HepG2 (cell line): ENCODE results near the gene NKX1-1. TPM values are rescaled to one million over a fixed set of nuclear protein-coding genes. Genes with fewer than 3 reads are reported as not detected.

Experiments
- ATAC-seq: fragments of 200-7000 bp; cut with Tn5 transposase; 3 replicates; pipeline ENCODE4 v1.9.1; 2020; ENCODE audit warnings: mild to moderate bottlenecking, moderate library complexity
- BruUV-seq: library from RNA; stranded (reverse); fragments of 400-500 nt; replicated peaks from 2 replicates; lab custom pipeline; 2021; lab: Mats Ljungman, UMichigan
- CTCF ChIA-PET: fragments of 300-600 bp; formaldehyde crosslinking; extraction: SDS; loops from one replicate; lab custom pipeline; 2021; ENCODE audit warnings: low total read pairs, inconsistent platforms, low intra/inter-chr PET ratio; lab: Yijun Ruan, JAX
- POLR2A ChIA-PET: fragments of 350-600 bp; sonication (Branson Sonifier 250); formaldehyde crosslinking; loops from one replicate; lab custom pipeline; 2020; ENCODE audit warnings: antibody characterized with exemption, inconsistent platforms; lab: Yijun Ruan, JAX
- DNase-seq: peaks from one replicate; pipeline ENCODE4 v3.0.0-alpha.2; 2015; ENCODE audit warnings: low spot score
- FAIRE-seq: peaks from 3 replicates; lab custom pipeline; 2011; peaks lifted over from hg19 to GRCh38; lab: Jason Lieb, UNC
- H2AFZ ChIP-seq: one replicate; pipeline ENCODE4 v1.6.1; 2011; ENCODE audit warnings: low read length, inconsistent platforms
- H3K27ac ChIP-seq: fragments of 300-600 bp; 3 replicates; pipeline ENCODE4 v1.8.0; 2011; ENCODE audit warnings: mixed run types, mild to moderate bottlenecking, mixed read lengths, low read length, inconsistent platforms; ENCODE audit not compliant: insufficient read depth; ENCODE audit errors: extremely low read length
- H3K27me3 ChIP-seq, 2 experiments: fragments of 200-600 bp in 1 of 2; 2 replicates in 1 of 2; 3 replicates in 1 of 2; pipeline versions ENCODE4 v1.6.0 to v1.8.0; 2011; ENCODE audit warnings: low read length in 2 of 2, mild to moderate bottlenecking in 2 of 2, moderate library complexity in 2 of 2, inconsistent platforms in 1 of 2; ENCODE audit not compliant: insufficient read depth in 2 of 2, control insufficient read depth in 1 of 2
- H3K36me3 ChIP-seq, 2 experiments: fragments of 200-600 bp in 1 of 2; replicated peaks in 1 of 2; 2 replicates in 1 of 2; 3 replicates in 1 of 2; pipeline versions ENCODE4 v1.5.1 to v1.8.0; 2011; ENCODE audit warnings: low read length in 2 of 2, inconsistent platforms in 1 of 2; ENCODE audit not compliant: insufficient read depth in 2 of 2, control insufficient read depth in 1 of 2
- H3K4me1 ChIP-seq: 2 replicates; pipeline ENCODE4 v1.5.1; 2012; ENCODE audit warnings: low read length, inconsistent platforms; ENCODE audit not compliant: insufficient read depth
- H3K4me2 ChIP-seq: 2 replicates; pipeline ENCODE4 v1.6.0; 2011; ENCODE audit warnings: low read depth, low read length, inconsistent platforms
- H3K4me3 ChIP-seq, 3 experiments: fragments of 200-600 bp in 1 of 3; sonication (generic), shearing (Covaris generic) in 1 of 3; replicated peaks in 1 of 3; 2 replicates each; pipeline ENCODE4 v1.5.1; 2011 to 2016; ENCODE audit warnings: low read length in 3 of 3, inconsistent platforms in 2 of 3, low read depth in 2 of 3, mild to moderate bottlenecking in 2 of 3, control low read depth in 1 of 3, mixed read lengths in 1 of 3; ENCODE audit not compliant: insufficient read depth in 1 of 3
- H3K79me2 ChIP-seq: one replicate; pipeline ENCODE4 v1.6.1; 2011; ENCODE audit warnings: low read length, inconsistent platforms; ENCODE audit not compliant: insufficient read depth
- H3K9ac ChIP-seq: 2 replicates; pipeline ENCODE4 v1.6.0; 2011; ENCODE audit warnings: mild to moderate bottlenecking, low read depth, low read length, inconsistent platforms; ENCODE audit not compliant: insufficient read depth
- H3K9me3 ChIP-seq: 2 replicates; pipeline ENCODE4 v1.5.1; 2012; ENCODE audit warnings: mild to moderate bottlenecking, low read length
- H4K20me1 ChIP-seq: 2 replicates; pipeline ENCODE4 v1.6.0; 2011; ENCODE audit warnings: inconsistent platforms, mild to moderate bottlenecking, low read length, moderate library complexity; ENCODE audit not compliant: insufficient read depth
- FOXM1 ChIP-seq: sonication (generic); formaldehyde crosslinking; IDR thresholded peaks from 2 replicates; pipeline ENCODE4 v1.5.0; 2020; ENCODE audit warnings: missing genetic modification reagents
- MZF1 ChIP-seq: sonication (generic); formaldehyde crosslinking; IDR thresholded peaks from 2 replicates; pipeline ENCODE4 v1.8.1; 2023; ENCODE audit warnings: mild to moderate bottlenecking, missing genetic modification reagents, borderline replicate concordance
- RAD51 ChIP-seq: fragments of 450-650 bp; IDR thresholded peaks from 2 replicates; pipeline ENCODE4 v1.6.1; 2016; ENCODE audit warnings: borderline replicate concordance
- SALL2 ChIP-seq: sonication (generic); formaldehyde crosslinking; IDR thresholded peaks from 2 replicates; pipeline ENCODE4 v1.8.1; 2023; ENCODE audit warnings: mild to moderate bottlenecking, missing genetic modification reagents, inconsistent platforms
- SRSF4 ChIP-seq: fragments of 200-400 bp; formaldehyde crosslinking; IDR thresholded peaks from one replicate; pipeline ENCODE4 v1.6.1; 2018; ENCODE audit warnings: mild to moderate bottlenecking, low read depth, low read length, moderate library complexity; ENCODE audit not compliant: poor library complexity, severe bottlenecking
- ZNF577 ChIP-seq: sonication (generic); formaldehyde crosslinking; IDR thresholded peaks from 2 replicates; pipeline ENCODE4 v1.4.0; 2020; ENCODE audit warnings: mild to moderate bottlenecking, low read depth, missing genetic modification reagents, borderline replicate concordance
- ZSCAN25 ChIP-seq: sonication (generic); formaldehyde crosslinking; IDR thresholded peaks from 2 replicates; pipeline ENCODE4 v1.8.0; 2022; ENCODE audit warnings: mild to moderate bottlenecking, missing genetic modification reagents
- WGBS: methylation state at CpG from one replicate; pipeline ENCODE4 v1.1.6; 2017; ENCODE audit warnings: low lambda C conversion rate; 5-methylcytosine and 5-hydroxymethylcytosine counted together
- in situ Hi-C: cut with HindIII; loops from 2 replicates; pipeline ENCODE4 v1.10.0; 2017; ENCODE audit warnings: low pct_unique_long_range_greater_than_20kb; ENCODE audit not compliant: extremely low pct_ligation_motif_present
- intact Hi-C: fragments of 100-400 bp; cut with micrococcal nuclease; formaldehyde crosslinking; loops from one replicate; pipeline ENCODE4 v1.10.0; 2022; ENCODE audit not compliant: unreplicated experiment
- polyA plus RNA-seq, 8 experiments: library from polyadenylated mRNA; depleted of rRNA in 3 of 8; stranded (reverse) in 7 of 8; unstranded in 1 of 8; fragments of >200 nt; fragmentation: Illumina TruSeq in 4 of 8; extraction: Trizol in 4 of 8; gene quantifications; 2 replicates each; pipeline versions ENCODE4 v1.2.1 to v1.2.3, GENCODE V29; 2011 to 2016; ENCODE audit warnings: low read depth in 4 of 8, missing spikeins in 1 of 8, mixed read lengths in 1 of 8; ENCODE audit not compliant: insufficient read depth in 1 of 8
- total RNA-seq, 5 experiments: library from RNA; depleted of rRNA; stranded (reverse); fragments of >200 nt; fragmentation: Illumina TruSeq; extraction: Trizol; gene quantifications; 2 replicates each; pipeline ENCODE4 v1.2.3, GENCODE V29; 2016; ENCODE audit warnings: low read depth in 1 of 5
- TF ChIP-seq, protein P1 (sequence below): sonication (generic); formaldehyde crosslinking; IDR thresholded peaks from 2 replicates; pipeline ENCODE4 v1.8.1; 2023; ENCODE audit warnings: mild to moderate bottlenecking, missing genetic modification reagents, borderline replicate concordance
- TF ChIP-seq, protein P2 (sequence below): sonication (generic); formaldehyde crosslinking; conservative IDR thresholded peaks from 2 replicates; pipeline ENCODE4 v1.4.0; 2020; ENCODE audit warnings: missing genetic modification reagents
- TF ChIP-seq, protein P3 (sequence below): sonication (generic); formaldehyde crosslinking; IDR thresholded peaks from 2 replicates; pipeline ENCODE4 v1.5.0; 2020; ENCODE audit warnings: mild to moderate bottlenecking, missing genetic modification reagents, moderate library complexity
- TF ChIP-seq, protein P4 (sequence below): sonication (generic); formaldehyde crosslinking; IDR thresholded peaks from 2 replicates; pipeline ENCODE4 v1.4.0; 2020; ENCODE audit warnings: missing genetic modification reagents, borderline replicate concordance

NKX1-1 gene
- total and polyA plus RNA-seq, 2 of the 13 experiments (the other 11 are each of a cell fraction or from before 2014, with no cell fraction given), result not detected

DNA sequence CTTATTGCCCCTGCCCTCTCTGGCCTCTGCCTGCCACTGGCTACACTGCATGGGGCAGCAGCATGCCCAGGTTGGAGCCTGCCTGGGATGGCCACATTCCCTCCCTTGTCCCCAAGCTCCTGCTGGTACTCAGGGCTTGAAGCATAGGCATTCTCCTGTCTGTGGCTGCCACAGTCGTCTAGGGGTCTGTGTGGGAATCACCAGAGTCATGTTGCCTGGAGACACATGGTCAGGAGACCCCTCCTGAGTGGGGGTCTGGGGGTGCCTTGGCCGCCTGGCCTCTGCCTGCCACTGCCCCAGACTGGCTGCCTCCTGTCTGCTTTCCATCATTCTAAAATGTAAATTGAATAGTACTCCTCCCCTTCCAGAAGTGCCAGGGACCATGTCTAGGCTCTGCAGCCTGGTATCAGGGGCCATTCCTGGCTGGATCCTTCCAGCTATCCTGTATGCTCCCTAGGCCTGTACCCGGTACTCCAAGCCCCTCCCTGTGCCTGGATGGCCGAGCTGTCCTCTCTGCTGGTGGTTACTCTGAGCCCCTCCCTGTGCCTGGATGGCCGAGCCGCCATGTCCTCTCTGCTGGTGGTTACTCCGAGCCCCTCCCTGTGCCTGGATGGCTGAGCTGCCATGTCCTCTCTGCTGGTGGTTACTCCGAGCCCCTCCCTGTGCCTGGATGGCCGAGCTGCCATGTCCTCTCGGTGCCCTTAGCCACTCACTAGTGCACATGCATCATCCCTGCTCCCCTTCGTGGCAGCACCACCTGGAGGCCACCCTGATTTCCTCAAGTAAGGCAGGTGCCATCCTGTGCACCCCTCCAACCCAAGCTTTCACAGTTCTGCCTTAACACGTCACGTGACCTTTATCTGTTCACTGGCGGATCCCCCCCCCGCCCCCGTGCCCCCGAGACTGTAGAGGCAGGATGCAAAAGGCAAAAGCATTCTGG, 5.5 kb upstream of the NKX1-1 start:
- DNase-seq, result no peak
- in situ Hi-C loops, result no loop called here
- Histone ChIP-seq H3K4me3 (no peak overlapping the region), H3K27me3 (peaks cover 2 to 8% of the 10 kb centered on the region in 2 experiments; a peak in 4 of 5 replicates), H3K9me3 (no peaks in the 10 kb centered on the region), H3K4me2 (no peak overlapping the region), H2AFZ (no peak overlapping the region), H3K36me3 (no peaks in the 10 kb centered on the region), H3K79me2 (no peaks in the 10 kb centered on the region), H4K20me1 (no peaks in the 10 kb centered on the region), H3K4me1 (no peaks in the 10 kb centered on the region), H3K27ac (no peak overlapping the region), H3K9ac (no peak overlapping the region)
- intact Hi-C loops, result no loop called here
- ChIA-PET POLR2A (no interaction called here), CTCF (no interaction called here)
- no TSS peak for BruUV-seq
- FAIRE-seq, result no peak
- peak; percentile 20; the same call in 2 of the 3 replicates for ATAC-seq
- 1% methylated on average over 8 of the region's 17 CpGs for WGBS
- TF ChIP-seq, protein P1, sequence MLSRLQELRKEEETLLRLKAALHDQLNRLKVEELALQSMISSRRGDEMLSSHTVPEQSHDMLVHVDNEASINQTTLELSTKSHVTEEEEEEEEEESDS (CRISPR knock-in tag), result no peak
- TF ChIP-seq SALL2 (CRISPR knock-in tag) (no peak), ZNF577 (CRISPR knock-in tag) (no peak), ZSCAN25 (CRISPR knock-in tag) (no peak), RAD51 (peak; percentile 63; the same call in 1 of the 2 replicates), SRSF4 (no peak), MZF1 (CRISPR knock-in tag) (no peak), FOXM1 (no peak)
- TF ChIP-seq, protein P2, sequence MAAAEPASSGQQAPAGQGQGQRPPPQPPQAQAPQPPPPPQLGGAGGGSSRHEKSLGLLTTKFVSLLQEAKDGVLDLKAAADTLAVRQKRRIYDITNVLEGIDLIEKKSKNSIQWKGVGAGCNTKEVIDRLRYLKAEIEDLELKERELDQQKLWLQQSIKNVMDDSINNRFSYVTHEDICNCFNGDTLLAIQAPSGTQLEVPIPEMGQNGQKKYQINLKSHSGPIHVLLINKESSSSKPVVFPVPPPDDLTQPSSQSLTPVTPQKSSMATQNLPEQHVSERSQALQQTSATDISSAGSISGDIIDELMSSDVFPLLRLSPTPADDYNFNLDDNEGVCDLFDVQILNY, result no peak
- TF ChIP-seq, protein P3, sequence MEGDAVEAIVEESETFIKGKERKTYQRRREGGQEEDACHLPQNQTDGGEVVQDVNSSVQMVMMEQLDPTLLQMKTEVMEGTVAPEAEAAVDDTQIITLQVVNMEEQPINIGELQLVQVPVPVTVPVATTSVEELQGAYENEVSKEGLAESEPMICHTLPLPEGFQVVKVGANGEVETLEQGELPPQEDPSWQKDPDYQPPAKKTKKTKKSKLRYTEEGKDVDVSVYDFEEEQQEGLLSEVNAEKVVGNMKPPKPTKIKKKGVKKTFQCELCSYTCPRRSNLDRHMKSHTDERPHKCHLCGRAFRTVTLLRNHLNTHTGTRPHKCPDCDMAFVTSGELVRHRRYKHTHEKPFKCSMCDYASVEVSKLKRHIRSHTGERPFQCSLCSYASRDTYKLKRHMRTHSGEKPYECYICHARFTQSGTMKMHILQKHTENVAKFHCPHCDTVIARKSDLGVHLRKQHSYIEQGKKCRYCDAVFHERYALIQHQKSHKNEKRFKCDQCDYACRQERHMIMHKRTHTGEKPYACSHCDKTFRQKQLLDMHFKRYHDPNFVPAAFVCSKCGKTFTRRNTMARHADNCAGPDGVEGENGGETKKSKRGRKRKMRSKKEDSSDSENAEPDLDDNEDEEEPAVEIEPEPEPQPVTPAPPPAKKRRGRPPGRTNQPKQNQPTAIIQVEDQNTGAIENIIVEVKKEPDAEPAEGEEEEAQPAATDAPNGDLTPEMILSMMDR (CRISPR knock-in tag), result peak; percentile 16; the same call in 1 of the 2 replicates
- TF ChIP-seq, protein P4, sequence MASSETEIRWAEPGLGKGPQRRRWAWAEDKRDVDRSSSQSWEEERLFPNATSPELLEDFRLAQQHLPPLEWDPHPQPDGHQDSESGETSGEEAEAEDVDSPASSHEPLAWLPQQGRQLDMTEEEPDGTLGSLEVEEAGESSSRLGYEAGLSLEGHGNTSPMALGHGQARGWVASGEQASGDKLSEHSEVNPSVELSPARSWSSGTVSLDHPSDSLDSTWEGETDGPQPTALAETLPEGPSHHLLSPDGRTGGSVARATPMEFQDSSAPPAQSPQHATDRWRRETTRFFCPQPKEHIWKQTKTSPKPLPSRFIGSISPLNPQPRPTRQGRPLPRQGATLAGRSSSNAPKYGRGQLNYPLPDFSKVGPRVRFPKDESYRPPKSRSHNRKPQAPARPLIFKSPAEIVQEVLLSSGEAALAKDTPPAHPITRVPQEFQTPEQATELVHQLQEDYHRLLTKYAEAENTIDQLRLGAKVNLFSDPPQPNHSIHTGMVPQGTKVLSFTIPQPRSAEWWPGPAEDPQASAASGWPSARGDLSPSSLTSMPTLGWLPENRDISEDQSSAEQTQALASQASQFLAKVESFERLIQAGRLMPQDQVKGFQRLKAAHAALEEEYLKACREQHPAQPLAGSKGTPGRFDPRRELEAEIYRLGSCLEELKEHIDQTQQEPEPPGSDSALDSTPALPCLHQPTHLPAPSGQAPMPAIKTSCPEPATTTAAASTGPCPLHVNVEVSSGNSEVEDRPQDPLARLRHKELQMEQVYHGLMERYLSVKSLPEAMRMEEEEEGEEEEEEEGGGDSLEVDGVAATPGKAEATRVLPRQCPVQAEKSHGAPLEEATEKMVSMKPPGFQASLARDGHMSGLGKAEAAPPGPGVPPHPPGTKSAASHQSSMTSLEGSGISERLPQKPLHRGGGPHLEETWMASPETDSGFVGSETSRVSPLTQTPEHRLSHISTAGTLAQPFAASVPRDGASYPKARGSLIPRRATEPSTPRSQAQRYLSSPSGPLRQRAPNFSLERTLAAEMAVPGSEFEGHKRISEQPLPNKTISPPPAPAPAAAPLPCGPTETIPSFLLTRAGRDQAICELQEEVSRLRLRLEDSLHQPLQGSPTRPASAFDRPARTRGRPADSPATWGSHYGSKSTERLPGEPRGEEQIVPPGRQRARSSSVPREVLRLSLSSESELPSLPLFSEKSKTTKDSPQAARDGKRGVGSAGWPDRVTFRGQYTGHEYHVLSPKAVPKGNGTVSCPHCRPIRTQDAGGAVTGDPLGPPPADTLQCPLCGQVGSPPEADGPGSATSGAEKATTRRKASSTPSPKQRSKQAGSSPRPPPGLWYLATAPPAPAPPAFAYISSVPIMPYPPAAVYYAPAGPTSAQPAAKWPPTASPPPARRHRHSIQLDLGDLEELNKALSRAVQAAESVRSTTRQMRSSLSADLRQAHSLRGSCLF, result no peak
